GM12878 (cell line): ENCODE measurements around the gene PCK1.

Experiments
- BHLHE40 ChIP-seq, 2 experiments: fragments of 450-650 bp in 1 of 2; IDR thresholded peaks; 2 replicates each; pipeline ENCODE4 v1.6.1; 2011 to 2017; ENCODE audit warnings: low read depth in 2 of 2, borderline replicate concordance in 1 of 2, improper control_type of control experiment in 1 of 2, low read length in 1 of 2, mild to moderate bottlenecking in 1 of 2
- CTCF ChIP-seq, 3 experiments: IDR thresholded peaks in 2 of 3; conservative IDR thresholded peaks in 1 of 3; 2 replicates each; pipeline ENCODE4 v1.5.1; 2011; ENCODE audit warnings: low read depth in 3 of 3, low read length in 3 of 3, mild to moderate bottlenecking in 3 of 3, control low read depth in 2 of 3, moderate library complexity in 2 of 3, inconsistent platforms in 1 of 3, mixed read lengths in 1 of 3; ENCODE audit not compliant: control insufficient read depth in 2 of 3, insufficient read depth in 1 of 3; ENCODE audit errors: extremely low read depth in 1 of 3
- EED ChIP-seq: sonication (generic); IDR thresholded peaks from 2 replicates; pipeline ENCODE4 v1.6.1; 2016; ENCODE audit warnings: antibody characterized with exemption, low read depth
- EP300 ChIP-seq, 2 experiments: fragments of 150-350 bp in 1 of 2; IDR thresholded peaks; 2 replicates each; pipeline ENCODE4 v1.6.1; 2011 to 2012; ENCODE audit warnings: low read depth in 2 of 2, low read length in 2 of 2, borderline replicate concordance in 1 of 2, improper control_type of control experiment in 1 of 2, inconsistent platforms in 1 of 2; ENCODE audit not compliant: control insufficient read depth in 1 of 2
- ESRRA ChIP-seq: IDR thresholded peaks from 2 replicates; pipeline ENCODE4 v1.6.1; 2012; ENCODE audit warnings: mild to moderate bottlenecking, low read length, improper control_type of control experiment
- POLR2AphosphoS5 ChIP-seq: IDR thresholded peaks from 2 replicates; pipeline ENCODE4 v1.6.1; 2011; ENCODE audit warnings: mild to moderate bottlenecking, low read length, inconsistent platforms
- ZNF274 ChIP-seq: IDR thresholded peaks from one replicate; pipeline ENCODE4 v1.8.0; 2011; ENCODE audit not compliant: insufficient read length, insufficient read depth
- ZNF687 ChIP-seq: fragments of 450-650 bp; IDR thresholded peaks from 2 replicates; pipeline ENCODE4 v1.6.1; 2017; ENCODE audit warnings: mild to moderate bottlenecking, moderate library complexity

GRCh38 chr20:57589728-57590484, 29.0 kb downstream of the PCK1 start:
- TF ChIP-seq ZNF274 (no peak), CTCF (IDR thresholded peaks at IDR 0.05 in 2 of 3, conservative IDR thresholded peaks at IDR 0.05 in 1 of 3; ENCODE audit: control insufficient read depth in 2 of 3, extremely low read depth in 1 of 3, insufficient read depth in 1 of 3, low read depth in 3 of 3, low read length in 3 of 3) (no peak), ZNF687 (no peak), EED (no peak), ESRRA (no peak), EP300 (IDR thresholded peaks at IDR 0.05; ENCODE audit: borderline replicate concordance in 1 of 2, control insufficient read depth in 1 of 2, low read depth in 2 of 2, low read length in 2 of 2) (no peak), POLR2AphosphoS5 (no peak), BHLHE40 (IDR thresholded peaks at IDR 0.05; ENCODE audit: borderline replicate concordance in 1 of 2, low read depth in 2 of 2, low read length in 1 of 2) (no peak)
